DND-41 (cell line): ENCODE data around the gene HIGD1A.
A peak's percentile ranks its signal among the peaks of the same experiment; 100 is the strongest.

Experiments used
- ATAC-seq: fragments of 200-7000 bp; cut with Tn5 transposase; 3 replicates; pipeline ENCODE4 v1.9.1; 2021; ENCODE audit warnings: low read depth; ENCODE audit not compliant: insufficient read depth
- DNase-seq: peaks from one replicate; pipeline ENCODE4 v3.0.0-alpha.2; 2020
- H2AFZ ChIP-seq: 2 replicates; pipeline ENCODE4 v1.6.0; 2012; ENCODE audit warnings: low read depth, low read length
- H3K27ac ChIP-seq: 2 replicates; pipeline ENCODE4 v1.5.1; 2012; ENCODE audit warnings: low read length, inconsistent platforms
- H3K27me3 ChIP-seq: fragments of 200-600 bp; sonication (generic); 2 replicates; pipeline ENCODE4 v1.6.0; 2012; ENCODE audit warnings: low read length, mild to moderate bottlenecking, inconsistent platforms; ENCODE audit not compliant: insufficient read depth, poor library complexity
- H3K36me3 ChIP-seq: 2 replicates; pipeline ENCODE4 v1.5.1; 2012; ENCODE audit warnings: low read length, inconsistent platforms; ENCODE audit not compliant: insufficient read depth
- H3K4me1 ChIP-seq: 2 replicates; pipeline ENCODE4 v1.5.1; 2012; ENCODE audit warnings: mild to moderate bottlenecking, low read length; ENCODE audit not compliant: insufficient read depth
- H3K4me2 ChIP-seq: 2 replicates; pipeline ENCODE4 v1.6.0; 2012; ENCODE audit warnings: mild to moderate bottlenecking, moderate library complexity, low read length, inconsistent platforms; ENCODE audit not compliant: insufficient read depth
- H3K4me3 ChIP-seq, 2 experiments: fragments of 200-600 bp in 1 of 2; shearing (Covaris generic) in 1 of 2; 2 replicates each; pipeline ENCODE4 v1.5.1; 2012 to 2016; ENCODE audit warnings: inconsistent platforms in 2 of 2, low read length in 2 of 2, mild to moderate bottlenecking in 2 of 2, low read depth in 1 of 2, moderate library complexity in 1 of 2
- H3K79me2 ChIP-seq: 2 replicates; pipeline ENCODE4 v1.6.0; 2012; ENCODE audit warnings: low read length, inconsistent platforms; ENCODE audit not compliant: insufficient read depth
- H3K9ac ChIP-seq: 2 replicates; pipeline ENCODE4 v1.6.0; 2012; ENCODE audit warnings: low read depth, mild to moderate bottlenecking, inconsistent platforms, low read length, moderate library complexity
- H3K9me3 ChIP-seq: 2 replicates; pipeline ENCODE4 v1.5.1; 2012; ENCODE audit warnings: low read length, moderate library complexity, mild to moderate bottlenecking, inconsistent platforms; ENCODE audit not compliant: insufficient read depth, severe bottlenecking
- H4K20me1 ChIP-seq: 2 replicates; pipeline ENCODE4 v1.6.0; 2012; ENCODE audit warnings: low read length; ENCODE audit not compliant: insufficient read depth
- EZH2 ChIP-seq: IDR thresholded peaks from 3 replicates; pipeline ENCODE4 v1.6.1; 2012; ENCODE audit warnings: borderline replicate concordance, low read depth, mild to moderate bottlenecking, moderate library complexity, low read length, inconsistent platforms; ENCODE audit not compliant: severe bottlenecking
- TF ChIP-seq, protein P1 (sequence below): IDR thresholded peaks from 2 replicates; pipeline ENCODE4 v1.5.1; 2012; ENCODE audit warnings: borderline replicate concordance, low read length, moderate library complexity, mild to moderate bottlenecking; ENCODE audit not compliant: poor library complexity, severe bottlenecking; ENCODE audit errors: extremely low read depth

The HIGD1A gene

DNA sequence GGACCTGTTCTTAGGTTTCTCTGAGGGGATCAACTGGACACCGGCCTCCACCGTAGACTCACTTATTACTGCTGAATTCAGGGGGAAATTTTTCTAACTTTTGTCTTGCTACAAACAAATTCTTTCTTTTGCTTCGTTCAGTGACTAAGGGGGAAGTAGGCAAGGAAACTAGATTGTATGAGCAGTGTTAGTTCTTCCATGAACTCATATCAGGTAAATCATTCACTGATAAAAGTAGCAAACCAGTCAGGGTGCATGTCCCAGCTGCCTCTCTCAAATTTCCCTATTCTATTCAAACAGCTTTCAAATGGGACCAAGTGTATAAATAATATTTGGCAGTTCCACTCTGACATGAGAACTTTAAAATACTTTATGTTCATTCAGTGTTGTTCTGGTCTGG lies 23.9 kb downstream of the HIGD1A start:
- Histone ChIP-seq H3K79me2 (no peaks in the 10 kb centered on the region), H3K27ac (no peak overlapping the region)

DNA sequence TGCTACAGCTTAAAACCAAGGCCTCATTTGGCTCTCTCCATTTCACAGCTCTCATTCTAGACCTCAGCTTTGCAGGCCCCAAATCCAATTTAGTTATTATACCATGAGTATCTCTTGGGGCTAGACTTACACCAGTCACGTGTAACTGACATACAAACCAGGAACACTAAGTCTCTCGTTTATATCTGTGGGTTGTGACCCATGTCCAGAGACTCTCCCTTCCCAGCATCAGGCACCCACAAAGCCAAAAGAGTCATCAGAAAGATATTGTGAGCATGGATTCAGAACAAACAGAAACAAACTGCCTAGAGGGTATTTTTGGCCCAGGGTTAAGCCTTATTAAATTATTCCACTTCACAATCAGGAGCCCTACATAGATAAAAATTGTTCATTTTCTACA lies 25.6 kb downstream of the HIGD1A start:
- Histone ChIP-seq H3K9ac (no peak overlapping the region), H4K20me1 (peaks cover 5% of the 10 kb centered on the region), H3K79me2 (no peaks in the 10 kb centered on the region), H3K4me3 (no peak overlapping the region), H3K4me2 (no peak overlapping the region), H3K27ac (no peak overlapping the region), H3K27me3 (no peaks in the 10 kb centered on the region), H2AFZ (no peak overlapping the region), H3K4me1 (no peaks in the 10 kb centered on the region), H3K36me3 (peaks cover 26% of the 10 kb centered on the region; the same call in 1 of the 2 replicates), H3K9me3 (no peaks in the 10 kb centered on the region)
- no peak for TF ChIP-seq EZH2
- TF ChIP-seq, protein P1, sequence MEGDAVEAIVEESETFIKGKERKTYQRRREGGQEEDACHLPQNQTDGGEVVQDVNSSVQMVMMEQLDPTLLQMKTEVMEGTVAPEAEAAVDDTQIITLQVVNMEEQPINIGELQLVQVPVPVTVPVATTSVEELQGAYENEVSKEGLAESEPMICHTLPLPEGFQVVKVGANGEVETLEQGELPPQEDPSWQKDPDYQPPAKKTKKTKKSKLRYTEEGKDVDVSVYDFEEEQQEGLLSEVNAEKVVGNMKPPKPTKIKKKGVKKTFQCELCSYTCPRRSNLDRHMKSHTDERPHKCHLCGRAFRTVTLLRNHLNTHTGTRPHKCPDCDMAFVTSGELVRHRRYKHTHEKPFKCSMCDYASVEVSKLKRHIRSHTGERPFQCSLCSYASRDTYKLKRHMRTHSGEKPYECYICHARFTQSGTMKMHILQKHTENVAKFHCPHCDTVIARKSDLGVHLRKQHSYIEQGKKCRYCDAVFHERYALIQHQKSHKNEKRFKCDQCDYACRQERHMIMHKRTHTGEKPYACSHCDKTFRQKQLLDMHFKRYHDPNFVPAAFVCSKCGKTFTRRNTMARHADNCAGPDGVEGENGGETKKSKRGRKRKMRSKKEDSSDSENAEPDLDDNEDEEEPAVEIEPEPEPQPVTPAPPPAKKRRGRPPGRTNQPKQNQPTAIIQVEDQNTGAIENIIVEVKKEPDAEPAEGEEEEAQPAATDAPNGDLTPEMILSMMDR: no peak
- DNase-seq (no peak), ATAC-seq (no peak)

More for the DNA sequence above, 23.9 kb downstream of the HIGD1A start:
- Histone ChIP-seq H4K20me1 (peaks cover 5% of the 10 kb centered on the region), H3K4me1 (no peaks in the 10 kb centered on the region), H3K9me3 (no peaks in the 10 kb centered on the region), H3K4me3 (no peak overlapping the region), H3K4me2 (no peak overlapping the region), H3K36me3 (peaks cover 34% of the 10 kb centered on the region; the same call in 1 of the 2 replicates), H3K9ac (no peak overlapping the region), H3K27me3 (no peaks in the 10 kb centered on the region), H2AFZ (no peak overlapping the region)
- ATAC-seq (no peak), DNase-seq (no peak)
- no peak for TF ChIP-seq EZH2
- TF ChIP-seq, protein P1: no peak

DNA sequence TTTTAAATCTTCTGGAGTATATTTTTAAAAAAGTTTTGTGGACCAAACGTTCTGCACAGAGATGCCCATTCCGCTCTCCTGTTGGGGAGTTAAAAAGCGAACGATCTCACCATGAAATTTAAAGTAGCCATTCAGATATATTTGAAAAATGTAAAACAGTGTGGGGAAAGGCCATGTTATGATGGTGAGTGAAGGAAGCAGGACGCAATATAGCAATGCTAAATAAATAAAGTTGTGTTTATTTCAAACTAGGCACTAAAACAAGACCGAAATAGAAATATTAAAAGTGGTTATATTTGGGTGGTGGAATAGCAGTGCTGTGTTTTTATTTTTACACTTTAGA lies 30.9 kb downstream of the HIGD1A start:
- Histone ChIP-seq H3K27ac (no peak overlapping the region), H3K4me1 (no peaks in the 10 kb centered on the region), H3K9ac (0 out of 2 replicates have a peak overlapping the region, but pooled peaks have one; percentile 13), H4K20me1 (no peaks in the 10 kb centered on the region), H2AFZ (no peak overlapping the region), H3K9me3 (no peaks in the 10 kb centered on the region), H3K27me3 (no peaks in the 10 kb centered on the region), H3K79me2 (no peaks in the 10 kb centered on the region), H3K4me3 (peak overlapping the region in 1 of 2 experiments; percentile 36; a peak in 1 of 4 replicates), H3K4me2 (peak overlapping the region; percentile 38; the same call in 1 of the 2 replicates), H3K36me3 (no peaks in the 10 kb centered on the region)
- TF ChIP-seq EZH2: no peak
- TF ChIP-seq, protein P1: no peak
- ATAC-seq (peak; percentile 42; the same call in 2 of the 3 replicates), DNase-seq (no peak)
